PC-3 (cell line): ENCODE data around the gene TRAF3. TPM values are rescaled to one million over a fixed set of nuclear protein-coding genes. Genes with fewer than 3 reads are reported as not detected.
"Not testable (repeated sequence)": the region's sequence is repeated elsewhere in the genome, so short reads cannot be mapped to it uniquely, and the experiment has no call there.

ENCODE experiments used
- ATAC-seq: fragments of 200-7000 bp; cut with Tn5 transposase; 2 replicates; pipeline ENCODE4 v1.9.1; 2020; ENCODE audit warnings: mild to moderate bottlenecking, moderate library complexity
- BruUV-seq: library from RNA; stranded (reverse); fragments of 400-500 nt; replicated peaks from 2 replicates; lab custom pipeline; 2021; lab: Mats Ljungman, UMichigan
- CTCF ChIA-PET: fragments of 300-600 bp; sonication (Branson Sonifier 250); formaldehyde crosslinking; loops from one replicate; lab custom pipeline; 2022; ENCODE audit warnings: antibody characterized with exemption; lab: Charles Lee
- POLR2A ChIA-PET: fragments of 300-600 bp; sonication (Branson Sonifier 250); formaldehyde crosslinking; loops from one replicate; lab custom pipeline; 2022; ENCODE audit warnings: antibody characterized with exemption; ENCODE audit not compliant: unreplicated experiment; lab: Charles Lee
- DNase-seq: peaks from one replicate; pipeline ENCODE4 v3.0.0-alpha.2; 2015
- H2AFZ ChIP-seq: fragments of 300-600 bp; sonication (generic); 2 replicates; pipeline ENCODE4 v1.6.0; 2016; ENCODE audit warnings: antibody characterized with exemption, low read length
- H3F3A ChIP-seq: fragments of 300-600 bp; sonication (generic); one replicate; pipeline ENCODE4 v1.6.0; 2017; ENCODE audit warnings: antibody characterized with exemption, low read length, control low read depth, mild to moderate bottlenecking; ENCODE audit not compliant: unreplicated experiment
- H3K27ac ChIP-seq: fragments of 300-600 bp; sonication (generic); 2 replicates; pipeline ENCODE4 v1.5.1; 2016; ENCODE audit warnings: mild to moderate bottlenecking, low read length
- H3K27me3 ChIP-seq: fragments of 300-600 bp; sonication (generic); 2 replicates; pipeline ENCODE4 v1.6.1; 2016; ENCODE audit warnings: low read length, mixed read lengths
- H3K36me3 ChIP-seq: fragments of 300-600 bp; sonication (generic); 2 replicates; pipeline ENCODE4 v1.6.1; 2016; ENCODE audit warnings: low read depth, mixed run types, low read length, mixed read lengths
- H3K4me1 ChIP-seq: fragments of 300-600 bp; sonication (generic); 2 replicates; pipeline ENCODE4 v1.5.1; 2016; ENCODE audit warnings: low read length; ENCODE audit not compliant: insufficient read depth
- H3K4me2 ChIP-seq: fragments of 300-600 bp; sonication (generic); 2 replicates; pipeline ENCODE4 v1.6.0; 2016; ENCODE audit warnings: low read length
- H3K4me3 ChIP-seq: fragments of 300-600 bp; sonication (generic); 2 replicates; pipeline ENCODE4 v1.5.1; 2016; ENCODE audit warnings: mild to moderate bottlenecking, low read length, mixed read lengths
- H3K79me2 ChIP-seq: fragments of 300-600 bp; sonication (generic); 2 replicates; pipeline ENCODE4 v1.6.1; 2017; ENCODE audit warnings: low read length, mixed read lengths
- H3K9ac ChIP-seq: fragments of 300-600 bp; sonication (generic); 2 replicates; pipeline ENCODE4 v1.6.0; 2016; ENCODE audit warnings: mild to moderate bottlenecking, low read length
- H3K9me2 ChIP-seq: fragments of 300-600 bp; sonication (generic); replicated peaks from 2 replicates; pipeline ENCODE4 v1.6.1; 2016; ENCODE audit warnings: mixed run types, low read length, mixed read lengths
- H3K9me3 ChIP-seq: fragments of 300-600 bp; sonication (generic); 2 replicates; pipeline ENCODE4 v1.6.1; 2016; ENCODE audit warnings: low read length, mixed read lengths
- H4K20me1 ChIP-seq: fragments of 300-600 bp; sonication (generic); 2 replicates; pipeline ENCODE4 v1.6.1; 2016; ENCODE audit warnings: low read length, mixed read lengths
- EZH2 ChIP-seq: fragments of 300-600 bp; sonication (generic); IDR thresholded peaks from one replicate; pipeline ENCODE4 v1.6.1; 2017; ENCODE audit warnings: antibody characterized with exemption, mild to moderate bottlenecking, low read length; ENCODE audit not compliant: unreplicated experiment
- EZH2phosphoT487 ChIP-seq: fragments of 300-600 bp; sonication (generic); IDR thresholded peaks from 2 replicates; pipeline ENCODE4 v1.6.1; 2018; ENCODE audit warnings: mild to moderate bottlenecking, antibody characterized with exemption, low read length, borderline replicate concordance
- intact Hi-C: fragments of 100-400 bp; cut with micrococcal nuclease; formaldehyde crosslinking; loops from 2 replicates; pipeline ENCODE4 v1.9.0; 2023
- total RNA-seq: library from RNA; depleted of rRNA; stranded (reverse); fragments of >200 nt; gene quantifications from 2 replicates; pipeline ENCODE4 v1.2.3, GENCODE V29; 2014
- TF ChIP-seq, protein P1 (sequence below): fragments of 300-600 bp; sonication (generic); conservative IDR thresholded peaks from 2 replicates; pipeline ENCODE4 v1.5.1; 2017; ENCODE audit warnings: antibody characterized with exemption, low read depth, mild to moderate bottlenecking, low read length

The TRAF3 gene
- total RNA-seq, 1 experiment from 2014 or later: 19.4 TPM

DNA sequence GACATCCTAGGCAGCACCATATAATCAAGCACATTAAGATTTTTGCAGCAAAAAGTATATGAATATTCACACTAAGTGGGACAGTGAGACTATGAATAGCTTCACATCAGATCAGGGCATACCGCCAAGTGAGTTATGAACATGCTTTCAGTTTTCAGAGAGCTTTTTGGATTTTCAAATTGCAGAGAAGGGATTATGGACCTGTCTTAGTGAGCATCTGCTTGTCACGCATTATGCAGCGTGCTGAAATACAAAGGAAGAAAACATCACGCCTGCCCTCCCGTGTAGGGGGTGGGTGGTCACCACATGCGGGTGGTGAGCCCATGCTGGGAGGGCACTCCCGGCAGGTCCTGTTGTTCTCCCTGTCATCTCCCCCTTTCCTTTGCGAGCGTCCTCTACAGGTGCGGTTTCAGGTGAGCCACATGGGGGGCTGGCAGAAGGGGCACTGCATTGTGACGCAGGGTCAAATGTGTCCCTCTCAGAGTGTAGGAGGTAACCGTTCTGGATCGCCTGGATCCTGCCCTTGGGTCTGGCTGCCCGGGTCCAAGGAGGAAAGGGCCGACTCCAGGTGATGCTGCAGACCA is 42.6 kb downstream of the TRAF3 start:
- POLR2A ChIA-PET: no interaction called here
- BruUV-seq: no TSS peak
- no peak overlapping the region for H3K4me2 ChIP-seq

DNA sequence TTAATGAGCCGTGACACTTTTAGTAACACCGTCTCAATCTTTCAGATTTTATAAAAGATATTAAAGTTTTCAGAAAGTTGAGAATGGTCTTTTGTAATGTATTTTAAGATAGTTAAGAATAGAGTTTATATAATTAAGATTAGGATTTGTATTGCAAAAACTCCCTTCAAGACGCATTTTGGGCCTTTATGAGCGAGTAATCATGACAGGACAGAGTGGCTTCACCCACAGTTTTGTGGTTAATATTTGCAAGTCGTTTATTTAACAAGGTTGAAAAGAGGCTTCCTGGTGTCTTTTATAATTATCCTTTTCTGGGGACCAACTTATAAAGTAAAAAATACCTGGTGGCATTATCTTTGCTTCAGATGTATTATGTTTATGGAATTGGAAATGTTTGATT is 44.0 kb downstream of the TRAF3 start:
- POLR2A ChIA-PET: interaction anchor here (0.7 kb wide), 1 partner anchor 9 kb away, joined by 5 read pairs; no protein-coding TSS in a partner anchor
- BruUV-seq: no TSS peak
- Histone ChIP-seq H3K36me3 (no peaks in the 10 kb centered on the region), H3K27me3 (no peaks in the 10 kb centered on the region), H4K20me1 (no peaks in the 10 kb centered on the region), H3K4me1 (peaks cover 23% of the 10 kb centered on the region), H3K4me2 (no peak overlapping the region), H3K79me2 (peaks cover 87% of the 10 kb centered on the region), H3K9me3 (no peaks in the 10 kb centered on the region), H3K9ac (no peak overlapping the region), H3K4me3 (no peak overlapping the region), H2AFZ (no peak overlapping the region), H3K27ac (no peak overlapping the region), H3F3A (no peaks in the 10 kb centered on the region), H3K9me2 (no peaks in the 10 kb centered on the region)
- DNase-seq: no peak
- TF ChIP-seq, protein P1, sequence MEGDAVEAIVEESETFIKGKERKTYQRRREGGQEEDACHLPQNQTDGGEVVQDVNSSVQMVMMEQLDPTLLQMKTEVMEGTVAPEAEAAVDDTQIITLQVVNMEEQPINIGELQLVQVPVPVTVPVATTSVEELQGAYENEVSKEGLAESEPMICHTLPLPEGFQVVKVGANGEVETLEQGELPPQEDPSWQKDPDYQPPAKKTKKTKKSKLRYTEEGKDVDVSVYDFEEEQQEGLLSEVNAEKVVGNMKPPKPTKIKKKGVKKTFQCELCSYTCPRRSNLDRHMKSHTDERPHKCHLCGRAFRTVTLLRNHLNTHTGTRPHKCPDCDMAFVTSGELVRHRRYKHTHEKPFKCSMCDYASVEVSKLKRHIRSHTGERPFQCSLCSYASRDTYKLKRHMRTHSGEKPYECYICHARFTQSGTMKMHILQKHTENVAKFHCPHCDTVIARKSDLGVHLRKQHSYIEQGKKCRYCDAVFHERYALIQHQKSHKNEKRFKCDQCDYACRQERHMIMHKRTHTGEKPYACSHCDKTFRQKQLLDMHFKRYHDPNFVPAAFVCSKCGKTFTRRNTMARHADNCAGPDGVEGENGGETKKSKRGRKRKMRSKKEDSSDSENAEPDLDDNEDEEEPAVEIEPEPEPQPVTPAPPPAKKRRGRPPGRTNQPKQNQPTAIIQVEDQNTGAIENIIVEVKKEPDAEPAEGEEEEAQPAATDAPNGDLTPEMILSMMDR: no peak
- TF ChIP-seq EZH2 (no peak), EZH2phosphoT487 (no peak)
- CTCF ChIA-PET: no interaction called here
- ATAC-seq: no peak
- intact Hi-C loops: no loop called here

More for the DNA sequence above, 42.6 kb downstream of the TRAF3 start:
- H3K79me2 ChIP-seq: peaks cover 88% of the 10 kb centered on the region
- H2AFZ ChIP-seq: no peak overlapping the region
- no peak for TF ChIP-seq EZH2phosphoT487
- TF ChIP-seq EZH2: no peak
- TF ChIP-seq, protein P1: no peak
- H3K9ac ChIP-seq: no peak overlapping the region
- no peaks in the 10 kb centered on the region for H3K9me2 ChIP-seq
- intact Hi-C loops: no loop called here
- H3K4me1 ChIP-seq: peaks cover 16% of the 10 kb centered on the region
- DNase-seq (no peak), ATAC-seq (no peak)
- H4K20me1 ChIP-seq: no peaks in the 10 kb centered on the region
- H3K27me3 ChIP-seq: no peaks in the 10 kb centered on the region
- no peak overlapping the region for H3K27ac ChIP-seq
- H3K4me3 ChIP-seq: no peak overlapping the region
- H3F3A ChIP-seq: no peaks in the 10 kb centered on the region
- no peaks in the 10 kb centered on the region for H3K36me3 ChIP-seq
- CTCF ChIA-PET: no interaction called here
- no peaks in the 10 kb centered on the region for H3K9me3 ChIP-seq

DNA sequence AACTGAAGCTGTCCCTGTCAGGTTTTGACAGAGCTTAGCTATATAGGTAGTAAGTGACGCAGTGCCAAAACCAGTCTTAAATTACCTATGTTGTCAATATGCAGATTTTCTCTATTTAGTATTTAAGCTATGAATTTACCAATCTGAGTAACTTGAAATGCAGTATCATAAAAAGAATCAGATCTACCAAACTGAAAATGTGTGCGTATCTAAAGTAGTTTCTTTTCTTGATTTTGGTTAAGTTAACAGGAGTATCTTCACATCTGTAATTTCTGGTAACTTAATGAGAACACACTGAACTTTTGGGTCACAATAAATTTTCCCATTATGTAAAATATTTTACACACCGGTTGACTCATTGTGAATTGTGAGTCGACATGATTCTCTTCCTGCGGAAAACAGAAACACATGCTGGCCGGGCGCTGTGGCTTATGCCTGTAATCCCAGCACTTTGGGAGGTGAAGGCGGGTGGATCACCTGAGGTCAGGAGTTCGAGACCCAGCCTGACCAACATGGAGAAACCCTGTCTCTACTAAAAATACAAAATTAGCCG is 45.1 kb downstream of the TRAF3 start:
- no peaks in the 10 kb centered on the region for H3K9me3 ChIP-seq
- no peaks in the 10 kb centered on the region for H3K9me2 ChIP-seq
- CTCF ChIA-PET: no interaction called here
- no peak; the same call in 1 of the 2 replicates for ATAC-seq
- no peaks in the 10 kb centered on the region for H3F3A ChIP-seq
- peaks cover 23% of the 10 kb centered on the region for H3K4me1 ChIP-seq
- no peak for TF ChIP-seq EZH2phosphoT487
- no peak for TF ChIP-seq EZH2
- TF ChIP-seq, protein P1: no peak
- POLR2A ChIA-PET: no interaction called here
- peaks cover 87% of the 10 kb centered on the region for H3K79me2 ChIP-seq
- no peaks in the 10 kb centered on the region for H3K27me3 ChIP-seq
- intact Hi-C loops: no loop called here
- BruUV-seq: no TSS peak
- no peak overlapping the region for H2AFZ ChIP-seq
- H3K27ac ChIP-seq: peak overlapping the region; percentile 27
- H3K4me3 ChIP-seq: no peak overlapping the region
- no peaks in the 10 kb centered on the region for H3K36me3 ChIP-seq
- peak; percentile 28 for DNase-seq
- H3K9ac ChIP-seq: no peak overlapping the region
- no peaks in the 10 kb centered on the region for H4K20me1 ChIP-seq
- no peak overlapping the region for H3K4me2 ChIP-seq

DNA sequence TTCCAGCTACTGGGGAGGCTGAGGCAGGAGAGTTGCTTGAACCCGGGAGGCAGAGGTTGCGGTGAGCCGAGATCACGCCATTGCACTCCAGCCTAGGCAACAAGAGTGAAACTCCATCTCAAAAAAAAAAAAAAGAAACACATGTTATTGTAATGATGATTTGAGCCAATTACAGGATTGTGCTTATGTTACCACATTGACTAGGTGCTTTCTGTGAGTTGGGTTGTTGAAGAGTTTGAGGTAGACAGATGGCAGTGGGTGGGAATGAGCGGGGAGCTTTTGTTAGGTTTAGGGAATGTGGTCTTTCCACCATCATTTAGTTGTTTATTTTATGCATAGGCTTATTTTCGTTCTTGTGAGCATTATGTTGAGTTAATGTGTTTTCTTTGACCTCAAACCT is 45.6 kb downstream of the TRAF3 start:
- CTCF ChIA-PET, H3K27me3 ChIP-seq, H3K9me2 ChIP-seq, H4K20me1 ChIP-seq, ATAC-seq, H3K36me3 ChIP-seq, H3K4me2 ChIP-seq, intact Hi-C loops, H2AFZ ChIP-seq, H3K9me3 ChIP-seq, H3K9ac ChIP-seq, H3K27ac ChIP-seq, BruUV-seq, H3K4me3 ChIP-seq, H3F3A ChIP-seq, DNase-seq: not testable (repeated sequence)
- Histone ChIP-seq H3K79me2 (peaks cover 88% of the 10 kb centered on the region), H3K4me1 (peaks cover 23% of the 10 kb centered on the region)
- POLR2A ChIA-PET: interaction anchor here (0.6 kb wide), 1 partner anchor 21 kb away, joined by 4 read pairs; no protein-coding TSS in a partner anchor
